Psoas muscle (tissue), 8 donors: ENCODE results near the gene GYPC. TPM values are rescaled to one million over a fixed set of nuclear protein-coding genes. Genes with fewer than 3 reads are reported as not detected.

Experiments used
- ATAC-seq, 4 donors: fragments of 200-7000 bp; cut with Tn5 transposase; one replicate each; pipeline ENCODE4 v1.9.1; 2020; ENCODE audit warnings: moderate library complexity in 3 of 4, mild to moderate bottlenecking in 2 of 4
- DNase-seq, 2 donors: peaks; one replicate each; pipeline ENCODE4 v3.0.0-alpha.2; 2020
- H3K27ac ChIP-seq: fragments of 200-600 bp; one replicate; pipeline ENCODE4 v1.8.0; 2022
- H3K27me3 ChIP-seq, 3 donors: fragments of 200-600 bp in 1 of 3; one replicate each; pipeline versions ENCODE4 v1.6.1 to v1.8.0; 2013 to 2022; ENCODE audit warnings: low read length in 2 of 3, mild to moderate bottlenecking in 2 of 3, moderate library complexity in 1 of 3; ENCODE audit not compliant: insufficient read depth in 3 of 3
- H3K36me3 ChIP-seq, 2 donors: fragments of 200-600 bp in 1 of 2; one replicate each; pipeline versions ENCODE4 v1.6.1 to v1.8.0; 2013 to 2022; ENCODE audit warnings: low read depth in 1 of 2, mild to moderate bottlenecking in 1 of 2, moderate library complexity in 1 of 2; ENCODE audit not compliant: insufficient read depth in 1 of 2
- H3K4me1 ChIP-seq: fragments of 200-600 bp; one replicate; pipeline ENCODE4 v1.8.0; 2022
- H3K4me3 ChIP-seq: fragments of 200-600 bp; one replicate; pipeline ENCODE4 v1.8.0; 2022; ENCODE audit warnings: mild to moderate bottlenecking
- H3K9me3 ChIP-seq: fragments of 200-600 bp; one replicate; pipeline ENCODE4 v1.8.0; 2022
- CTCF ChIP-seq: fragments of 200-600 bp; IDR thresholded peaks from one replicate; pipeline ENCODE4 v1.8.0; 2022; ENCODE audit warnings: antibody characterized with exemption
- WGBS, 3 donors: extraction: QIAGEN DNeasy Blood & Tissue Kit; methylation state at CpG; one replicate each; pipeline versions ENCODE4 v1.1.6 to v1.1.7; 2013; 5-methylcytosine and 5-hydroxymethylcytosine counted together
- intact Hi-C, 2 donors: fragments of 100-400 bp; cut with DNase I; formaldehyde crosslinking; loops; one replicate each; pipeline versions ENCODE4 v1.11.0 to v1.14.2; 2022
- polyA plus RNA-seq, 3 donors: library from polyadenylated mRNA; stranded (reverse); fragments of 200-250 nt; gene quantifications; one replicate each; pipeline ENCODE4 v1.2.3, GENCODE V29; 2013
- total RNA-seq, 4 donors: library from RNA; stranded (reverse); fragmentation: NEBNext Ultra II Directional in 2 of 4; extraction: Animal tissue kit (Norgen Biotek cat#: 25700) in 2 of 4; gene quantifications; one replicate each; pipeline versions ENCODE4 v1.2.1 to v1.2.4, GENCODE V29; 2021 to 2023
- donor health status: healthy with polysubstance abuse.
- donor health status: DM: no; HTN: no; CAD: no; lungs with moderate emphysema.
- donor health status: Bipolar disorder and iron deficiency.
- donor health status: healthy.
- donor health status: DM: yes; HTN: yes; CAD: no.
- donor health status: DM: no; HTN: no; CAD: no.
- donor health status: DM: no; HTN: no; CAD: no.
- donor health status: DM: yes; HTN: yes; CAD: no.

Gene GYPC
- total and polyA plus RNA-seq, 7 donors = 53.4 to 144 (median 92.7) TPM

- no peak for TF ChIP-seq CTCF
- Histone ChIP-seq H3K27ac (peak overlapping the region; percentile 63), H3K9me3 (no peaks in the 10 kb centered on the region), H3K4me1 (peaks cover 66% of the 10 kb centered on the region), H3K36me3 (no peaks in the 10 kb centered on the region), H3K27me3 (no peaks in the 10 kb centered on the region), H3K4me3 (no peak overlapping the region)
- DNase-seq (no peak), ATAC-seq (no peak)
- 39 to 62% (median 52%) methylated on average over 2 of the region's 2 CpGs for WGBS, 3 donors
- intact Hi-C loops = no loop called here
These were observed 8.7 kb downstream of the GYPC start for GRCh38 chr2:126664639-126665038.

- peak overlapping the region; percentile 63 for H3K27ac ChIP-seq
- H3K36me3 ChIP-seq = no peaks in the 10 kb centered on the region
- peaks cover 66% of the 10 kb centered on the region for H3K4me1 ChIP-seq
- DNase-seq (no peak), ATAC-seq (no peak)
- 74 to 81% (median 76%) methylated on average over 9 of the region's 9 CpGs for WGBS, 3 donors
- H3K9me3 ChIP-seq = no peaks in the 10 kb centered on the region
- intact Hi-C loops = no loop called here
- H3K27me3 ChIP-seq = no peaks in the 10 kb centered on the region
- no peak overlapping the region for H3K4me3 ChIP-seq
- no peak for TF ChIP-seq CTCF
These were observed 9.5 kb downstream of the GYPC start for GRCh38 chr2:126665483-126665882.

GRCh38 chr2:126668254-126668653, 12.3 kb downstream of the GYPC start:
- Histone ChIP-seq H3K4me3 (no peak overlapping the region), H3K9me3 (no peaks in the 10 kb centered on the region), H3K27me3 (no peaks in the 10 kb centered on the region), H3K36me3 (no peaks in the 10 kb centered on the region), H3K27ac (no peak overlapping the region), H3K4me1 (peaks cover 67% of the 10 kb centered on the region)
- no peak for TF ChIP-seq CTCF
- intact Hi-C loops = no loop called here
- no peak for ATAC-seq
- WGBS, 3 donors = 77 to 88% (median 82%) methylated on average over 4 of the region's 4 CpGs
- DNase-seq = no peak

- Histone ChIP-seq H3K27me3 (no peaks in the 10 kb centered on the region), H3K4me3 (no peak overlapping the region), H3K27ac (peak overlapping the region; percentile 19), H3K36me3 (peaks cover 0 to 4% of the 10 kb centered on the region in 2 donors), H3K9me3 (no peaks in the 10 kb centered on the region), H3K4me1 (peaks cover 60% of the 10 kb centered on the region)
- intact Hi-C loops = no loop called here
- no peak for DNase-seq
- ATAC-seq = no peak
- no peak for TF ChIP-seq CTCF
- WGBS, 3 donors = 54 to 77% (median 71%) methylated on average over 6 of the region's 6 CpGs
These were observed 13.8 kb downstream of the GYPC start for GRCh38 chr2:126669772-126670171.

GRCh38 chr2:126671488-126671887, 15.5 kb downstream of the GYPC start:
- 45 to 72% (median 47%) methylated on average over 7 of the region's 7 CpGs for WGBS, 3 donors
- peak; percentile 84 to 95 (median 92) for ATAC-seq

More at GRCh38 chr2:126671488-126671887, 15.5 kb downstream of the GYPC start:
- peaks cover 0 to 4% of the 10 kb centered on the region in 2 donors for H3K36me3 ChIP-seq
- no peaks in the 10 kb centered on the region for H3K27me3 ChIP-seq
- peak in 1 of 2 donors; percentile 67 for DNase-seq
- no peak for TF ChIP-seq CTCF
- H3K27ac ChIP-seq = peak overlapping the region; percentile 58
- intact Hi-C loops = no loop called here
- peaks cover 44% of the 10 kb centered on the region for H3K4me1 ChIP-seq
- H3K4me3 ChIP-seq = no peak overlapping the region
- no peaks in the 10 kb centered on the region for H3K9me3 ChIP-seq
